ENCODE data around the gene SUN1. TPM values are rescaled to one million over a fixed set of nuclear protein-coding genes. Genes with fewer than 3 reads are reported as not detected.

The SUN1 gene
- total RNA-seq, 1 experiment from 2014 or later = 158 TPM

DNA sequence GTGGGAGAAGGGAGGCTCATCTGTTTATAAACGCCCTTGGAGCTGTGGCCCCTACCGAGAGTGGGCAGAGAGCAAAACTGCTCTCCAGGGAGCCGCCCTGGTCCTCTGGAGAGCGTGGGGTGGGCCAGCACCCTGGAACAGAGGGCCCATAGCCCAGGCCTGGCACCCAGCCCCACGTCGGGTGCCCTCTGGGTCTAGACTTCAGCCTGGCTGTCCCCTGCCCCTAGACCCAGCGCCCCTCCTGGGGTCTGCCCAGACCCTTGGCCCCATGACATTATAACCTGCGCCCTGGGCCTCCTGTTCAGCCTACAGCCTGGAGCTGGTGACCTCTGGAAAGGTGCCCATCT, 68.7 kb downstream of the SUN1 start (continued):
- TF ChIP-seq NFYB (CRISPR knock-in tag; conservative IDR thresholded peaks at IDR 0.05; ENCODE audit: low read depth) (no peak), CBFB (CRISPR knock-in tag; IDR thresholded peaks at IDR 0.05; ENCODE audit: low read depth) (no peak), ZBTB43 (CRISPR knock-in tag; IDR thresholded peaks at IDR 0.05) (no peak)
- TF ChIP-seq, protein P1, sequence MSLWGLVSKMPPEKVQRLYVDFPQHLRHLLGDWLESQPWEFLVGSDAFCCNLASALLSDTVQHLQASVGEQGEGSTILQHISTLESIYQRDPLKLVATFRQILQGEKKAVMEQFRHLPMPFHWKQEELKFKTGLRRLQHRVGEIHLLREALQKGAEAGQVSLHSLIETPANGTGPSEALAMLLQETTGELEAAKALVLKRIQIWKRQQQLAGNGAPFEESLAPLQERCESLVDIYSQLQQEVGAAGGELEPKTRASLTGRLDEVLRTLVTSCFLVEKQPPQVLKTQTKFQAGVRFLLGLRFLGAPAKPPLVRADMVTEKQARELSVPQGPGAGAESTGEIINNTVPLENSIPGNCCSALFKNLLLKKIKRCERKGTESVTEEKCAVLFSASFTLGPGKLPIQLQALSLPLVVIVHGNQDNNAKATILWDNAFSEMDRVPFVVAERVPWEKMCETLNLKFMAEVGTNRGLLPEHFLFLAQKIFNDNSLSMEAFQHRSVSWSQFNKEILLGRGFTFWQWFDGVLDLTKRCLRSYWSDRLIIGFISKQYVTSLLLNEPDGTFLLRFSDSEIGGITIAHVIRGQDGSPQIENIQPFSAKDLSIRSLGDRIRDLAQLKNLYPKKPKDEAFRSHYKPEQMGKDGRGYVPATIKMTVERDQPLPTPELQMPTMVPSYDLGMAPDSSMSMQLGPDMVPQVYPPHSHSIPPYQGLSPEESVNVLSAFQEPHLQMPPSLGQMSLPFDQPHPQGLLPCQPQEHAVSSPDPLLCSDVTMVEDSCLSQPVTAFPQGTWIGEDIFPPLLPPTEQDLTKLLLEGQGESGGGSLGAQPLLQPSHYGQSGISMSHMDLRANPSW (CRISPR knock-in tag; conservative IDR thresholded peaks at IDR 0.05; ENCODE audit: low read depth) = no peak

DNA sequence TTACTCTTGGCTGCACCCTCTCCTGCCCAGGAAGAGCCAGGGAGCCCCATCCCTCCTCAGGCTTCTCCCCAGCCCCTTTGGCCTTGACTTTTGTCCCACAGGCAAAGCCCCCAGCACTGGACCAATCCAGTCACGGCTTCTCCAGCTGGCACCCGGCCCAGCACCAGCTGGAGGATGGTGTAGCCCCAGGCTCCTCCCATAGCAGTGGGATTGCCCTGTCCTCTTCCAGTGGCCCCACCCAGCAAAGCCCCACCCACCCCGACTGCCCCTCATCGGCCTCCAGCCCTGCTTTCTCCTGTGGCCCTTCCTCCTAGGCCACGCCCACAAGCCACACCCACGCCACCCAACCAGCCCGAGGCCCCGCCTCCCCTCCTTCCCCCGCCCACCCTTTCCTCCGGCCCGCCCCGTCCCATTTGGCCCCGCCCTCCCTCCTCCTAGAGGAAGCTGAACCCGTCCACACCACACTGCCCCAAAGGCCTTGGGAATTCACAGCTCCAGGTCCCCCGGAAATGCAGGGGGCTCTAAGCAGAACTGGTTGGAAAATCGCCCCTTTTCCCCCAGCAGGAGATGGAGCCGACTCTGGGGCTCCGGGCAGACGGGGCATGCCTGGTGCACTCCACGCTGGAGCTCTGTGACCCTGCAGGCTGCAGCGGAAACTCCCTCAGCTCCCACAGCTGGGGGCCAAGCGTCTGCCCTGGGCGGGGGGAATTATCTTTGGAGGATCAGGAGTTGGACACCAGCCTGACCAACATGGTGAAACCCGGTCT, 69.3 kb downstream of the SUN1 start:
- peaks cover 17% of the 10 kb centered on the region for H3K27me3 Mint-ChIP-seq (ENCODE audit: low read depth)
- H3K4me1 Mint-ChIP-seq = no peaks in the 10 kb centered on the region
- TF ChIP-seq ZBTB43 (CRISPR knock-in tag; IDR thresholded peaks at IDR 0.05) (no peak), NR1H2 (CRISPR knock-in tag; IDR thresholded peaks at IDR 0.05) (no peak)
- peaks cover 3% of the 10 kb centered on the region; the same call in 1 of the 2 replicates for H3K36me3 Mint-ChIP-seq
- DNase-seq (ENCODE audit: low spot score) (peak; percentile 95), ATAC-seq (peak; percentile 94)
- no peak overlapping the region for H3K27ac Mint-ChIP-seq
- no peak overlapping the region for H3K4me3 Mint-ChIP-seq
- ChIA-PET CTCF (interaction anchor here (0.6 to 2.5 kb wide), 14 partner anchors 9 to 607 kb away, joined by 3 to 22 read pairs (median 5); partner anchors contain the start of gene COX19), POLR2A (interaction anchor here (0.9 kb wide), 1 partner anchor 74 kb away, joined by 3 read pairs; the partner anchor contains the start of gene COX19)
- H3K9me3 Mint-ChIP-seq = no peaks in the 10 kb centered on the region

- no peaks in the 10 kb centered on the region for H3K9me3 Mint-ChIP-seq
- no peak for DNase-seq (ENCODE audit: low spot score)
- TF ChIP-seq, protein P2, sequence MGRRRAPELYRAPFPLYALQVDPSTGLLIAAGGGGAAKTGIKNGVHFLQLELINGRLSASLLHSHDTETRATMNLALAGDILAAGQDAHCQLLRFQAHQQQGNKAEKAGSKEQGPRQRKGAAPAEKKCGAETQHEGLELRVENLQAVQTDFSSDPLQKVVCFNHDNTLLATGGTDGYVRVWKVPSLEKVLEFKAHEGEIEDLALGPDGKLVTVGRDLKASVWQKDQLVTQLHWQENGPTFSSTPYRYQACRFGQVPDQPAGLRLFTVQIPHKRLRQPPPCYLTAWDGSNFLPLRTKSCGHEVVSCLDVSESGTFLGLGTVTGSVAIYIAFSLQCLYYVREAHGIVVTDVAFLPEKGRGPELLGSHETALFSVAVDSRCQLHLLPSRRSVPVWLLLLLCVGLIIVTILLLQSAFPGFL (CRISPR knock-in tag; IDR thresholded peaks at IDR 0.05; ENCODE audit: borderline replicate concordance) = no peak
- TF ChIP-seq, protein P3, sequence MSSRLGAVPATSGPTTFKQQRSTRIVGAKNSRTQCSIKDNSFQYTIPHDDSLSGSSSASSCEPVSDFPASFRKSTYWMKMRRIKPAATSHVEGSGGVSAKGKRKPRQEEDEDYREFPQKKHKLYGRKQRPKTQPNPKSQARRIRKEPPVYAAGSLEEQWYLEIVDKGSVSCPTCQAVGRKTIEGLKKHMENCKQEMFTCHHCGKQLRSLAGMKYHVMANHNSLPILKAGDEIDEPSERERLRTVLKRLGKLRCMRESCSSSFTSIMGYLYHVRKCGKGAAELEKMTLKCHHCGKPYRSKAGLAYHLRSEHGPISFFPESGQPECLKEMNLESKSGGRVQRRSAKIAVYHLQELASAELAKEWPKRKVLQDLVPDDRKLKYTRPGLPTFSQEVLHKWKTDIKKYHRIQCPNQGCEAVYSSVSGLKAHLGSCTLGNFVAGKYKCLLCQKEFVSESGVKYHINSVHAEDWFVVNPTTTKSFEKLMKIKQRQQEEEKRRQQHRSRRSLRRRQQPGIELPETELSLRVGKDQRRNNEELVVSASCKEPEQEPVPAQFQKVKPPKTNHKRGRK (CRISPR knock-in tag; IDR thresholded peaks at IDR 0.05; ENCODE audit: borderline replicate concordance) = no peak
- TF ChIP-seq, protein P4, sequence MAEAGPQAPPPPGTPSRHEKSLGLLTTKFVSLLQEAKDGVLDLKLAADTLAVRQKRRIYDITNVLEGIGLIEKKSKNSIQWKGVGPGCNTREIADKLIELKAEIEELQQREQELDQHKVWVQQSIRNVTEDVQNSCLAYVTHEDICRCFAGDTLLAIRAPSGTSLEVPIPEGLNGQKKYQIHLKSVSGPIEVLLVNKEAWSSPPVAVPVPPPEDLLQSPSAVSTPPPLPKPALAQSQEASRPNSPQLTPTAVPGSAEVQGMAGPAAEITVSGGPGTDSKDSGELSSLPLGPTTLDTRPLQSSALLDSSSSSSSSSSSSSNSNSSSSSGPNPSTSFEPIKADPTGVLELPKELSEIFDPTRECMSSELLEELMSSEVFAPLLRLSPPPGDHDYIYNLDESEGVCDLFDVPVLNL (CRISPR knock-in tag; IDR thresholded peaks at IDR 0.05; ENCODE audit: borderline replicate concordance, low read depth) = no peak
- TF ChIP-seq, protein P5, sequence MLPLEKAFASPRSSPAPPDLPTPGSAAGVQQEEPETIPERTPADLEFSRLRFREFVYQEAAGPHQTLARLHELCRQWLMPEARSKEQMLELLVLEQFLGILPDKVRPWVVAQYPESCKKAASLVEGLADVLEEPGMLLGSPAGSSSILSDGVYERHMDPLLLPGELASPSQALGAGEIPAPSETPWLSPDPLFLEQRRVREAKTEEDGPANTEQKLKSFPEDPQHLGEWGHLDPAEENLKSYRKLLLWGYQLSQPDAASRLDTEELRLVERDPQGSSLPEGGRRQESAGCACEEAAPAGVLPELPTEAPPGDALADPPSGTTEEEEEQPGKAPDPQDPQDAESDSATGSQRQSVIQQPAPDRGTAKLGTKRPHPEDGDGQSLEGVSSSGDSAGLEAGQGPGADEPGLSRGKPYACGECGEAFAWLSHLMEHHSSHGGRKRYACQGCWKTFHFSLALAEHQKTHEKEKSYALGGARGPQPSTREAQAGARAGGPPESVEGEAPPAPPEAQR (CRISPR knock-in tag; IDR thresholded peaks at IDR 0.05) = no peak
- TF ChIP-seq ZNF121 (CRISPR knock-in tag; IDR thresholded peaks at IDR 0.05) (no peak), ZNF232 (CRISPR knock-in tag; IDR thresholded peaks at IDR 0.05) (no peak)
- ChIA-PET CTCF (interaction anchor here (0.6 to 1.2 kb wide), 2 partner anchors 9 to 91 kb away, joined by 3 read pairs; no protein-coding TSS in a partner anchor), POLR2A (no interaction called here)
- no peak overlapping the region for H3K27ac Mint-ChIP-seq
- no peak for ATAC-seq
- H3K36me3 Mint-ChIP-seq = no peaks in the 10 kb centered on the region
- no peaks in the 10 kb centered on the region for H3K4me1 Mint-ChIP-seq
- peaks cover 17% of the 10 kb centered on the region for H3K27me3 Mint-ChIP-seq (ENCODE audit: low read depth)
- H3K4me3 Mint-ChIP-seq = no peak overlapping the region
Measured at GRCh38 chr7:902996-903395, 70.7 kb downstream of the SUN1 start.
